ENCODE results near the gene MZT2A.
"Not testable (repeated sequence)": the region's sequence is repeated elsewhere in the genome, so short reads cannot be mapped to it uniquely, and the experiment has no call there.

Gene MZT2A

GRCh38 chr2:131486201-131486902 is 5.8 kb downstream of the MZT2A start:
- H3K27me3 Mint-ChIP-seq (ENCODE audit: low read depth); H3K9me3 Mint-ChIP-seq; H3K4me3 Mint-ChIP-seq; H3K4me1 Mint-ChIP-seq (ENCODE audit: low read depth); H3K27ac Mint-ChIP-seq: not testable (repeated sequence)
- H3K36me3 Mint-ChIP-seq (ENCODE audit: low read depth), result peaks cover 16% of the 10 kb centered on the region

- H3K4me1 Mint-ChIP-seq (ENCODE audit: low read depth); H3K4me3 Mint-ChIP-seq; H3K27me3 Mint-ChIP-seq (ENCODE audit: low read depth); H3K27ac Mint-ChIP-seq; H3K36me3 Mint-ChIP-seq (ENCODE audit: low read depth); H3K9me3 Mint-ChIP-seq: not testable (repeated sequence)
Observed at GRCh38 chr2:131484906-131485460, 7.2 kb downstream of the MZT2A start.

- not testable (repeated sequence) for H3K27me3 Mint-ChIP-seq (ENCODE audit: low read depth); H3K36me3 Mint-ChIP-seq (ENCODE audit: low read depth)
Observed at GRCh38 chr2:131483981-131484820, 8.0 kb downstream of the MZT2A start.

GRCh38 chr2:131482506-131483155 is 9.6 kb downstream of the MZT2A start:
- H3K27ac Mint-ChIP-seq; H3K4me1 Mint-ChIP-seq (ENCODE audit: low read depth); H3K9me3 Mint-ChIP-seq; H3K36me3 Mint-ChIP-seq (ENCODE audit: low read depth); H3K27me3 Mint-ChIP-seq (ENCODE audit: low read depth); H3K4me3 Mint-ChIP-seq: not testable (repeated sequence)

More at GRCh38 chr2:131483981-131484820, 8.0 kb downstream of the MZT2A start:
- H3K9me3 Mint-ChIP-seq; H3K4me1 Mint-ChIP-seq (ENCODE audit: low read depth); H3K27ac Mint-ChIP-seq; H3K4me3 Mint-ChIP-seq: not testable (repeated sequence)

GRCh38 chr2:131480351-131480750 is 11.8 kb downstream of the MZT2A start:
- not testable (repeated sequence) for H3K4me1 Mint-ChIP-seq (ENCODE audit: low read depth); H3K27ac Mint-ChIP-seq; H3K27me3 Mint-ChIP-seq (ENCODE audit: low read depth); H3K9me3 Mint-ChIP-seq; H3K4me3 Mint-ChIP-seq; H3K36me3 Mint-ChIP-seq (ENCODE audit: low read depth)

- H3K27ac Mint-ChIP-seq; H3K9me3 Mint-ChIP-seq; H3K36me3 Mint-ChIP-seq (ENCODE audit: low read depth); H3K4me1 Mint-ChIP-seq (ENCODE audit: low read depth); H3K27me3 Mint-ChIP-seq (ENCODE audit: low read depth); H3K4me3 Mint-ChIP-seq: not testable (repeated sequence)
Observed at GRCh38 chr2:131478850-131479461, 13.2 kb downstream of the MZT2A start.

- not testable (repeated sequence) for H3K27me3 Mint-ChIP-seq (ENCODE audit: low read depth); H3K36me3 Mint-ChIP-seq (ENCODE audit: low read depth); H3K27ac Mint-ChIP-seq; H3K9me3 Mint-ChIP-seq; H3K4me3 Mint-ChIP-seq; H3K4me1 Mint-ChIP-seq (ENCODE audit: low read depth)
Observed at GRCh38 chr2:131478074-131478849, 13.9 kb downstream of the MZT2A start.

GRCh38 chr2:131477227-131477626 is 15.0 kb downstream of the MZT2A start:
- not testable (repeated sequence) for H3K27ac Mint-ChIP-seq; H3K4me3 Mint-ChIP-seq; H3K27me3 Mint-ChIP-seq (ENCODE audit: low read depth); H3K9me3 Mint-ChIP-seq; H3K4me1 Mint-ChIP-seq (ENCODE audit: low read depth); H3K36me3 Mint-ChIP-seq (ENCODE audit: low read depth)

- not testable (repeated sequence) for H3K9me3 Mint-ChIP-seq; H3K4me1 Mint-ChIP-seq (ENCODE audit: low read depth); H3K4me3 Mint-ChIP-seq; H3K36me3 Mint-ChIP-seq (ENCODE audit: low read depth); H3K27me3 Mint-ChIP-seq (ENCODE audit: low read depth); H3K27ac Mint-ChIP-seq
Observed at GRCh38 chr2:131476363-131476762, 15.8 kb downstream of the MZT2A start.

- Mint-ChIP-seq H3K27me3 (ENCODE audit: low read depth) (no peaks in the 10 kb centered on the region), H3K9me3 (no peaks in the 10 kb centered on the region), H3K27ac (no peak within 1 kb of the TSS), H3K4me3 (no peak within 1 kb of the TSS), H3K36me3 (ENCODE audit: low read depth) (peaks cover 2% of the 10 kb centered on the region), H3K4me1 (ENCODE audit: low read depth) (no peaks in the 10 kb centered on the region)
Observed at GRCh38 chr2:131475831-131476230, 16.4 kb downstream of the MZT2A start, which contains the start of gene TUBA3D. Gene TUBA3D, plus strand, starts transcription at chr2:131476119. Its CDS starts 81 bp downstream, at chr2:131476200.

- not testable (repeated sequence) for H3K4me3 Mint-ChIP-seq; H3K27ac Mint-ChIP-seq; H3K27me3 Mint-ChIP-seq (ENCODE audit: low read depth); H3K4me1 Mint-ChIP-seq (ENCODE audit: low read depth); H3K9me3 Mint-ChIP-seq; H3K36me3 Mint-ChIP-seq (ENCODE audit: low read depth)
Observed at GRCh38 chr2:131473266-131473665, 18.9 kb downstream of the MZT2A start.

- not testable (repeated sequence) for H3K4me1 Mint-ChIP-seq (ENCODE audit: low read depth); H3K4me3 Mint-ChIP-seq; H3K27ac Mint-ChIP-seq; H3K9me3 Mint-ChIP-seq; H3K36me3 Mint-ChIP-seq (ENCODE audit: low read depth); H3K27me3 Mint-ChIP-seq (ENCODE audit: low read depth)
Observed at GRCh38 chr2:131471624-131472023, 20.6 kb downstream of the MZT2A start.

GRCh38 chr2:131470944-131471343 is 21.3 kb downstream of the MZT2A start:
- not testable (repeated sequence) for H3K36me3 Mint-ChIP-seq (ENCODE audit: low read depth); H3K27me3 Mint-ChIP-seq (ENCODE audit: low read depth); H3K9me3 Mint-ChIP-seq; H3K27ac Mint-ChIP-seq; H3K4me3 Mint-ChIP-seq; H3K4me1 Mint-ChIP-seq (ENCODE audit: low read depth)

GRCh38 chr2:131467722-131468121 is 24.5 kb downstream of the MZT2A start:
- not testable (repeated sequence) for H3K27ac Mint-ChIP-seq; H3K36me3 Mint-ChIP-seq (ENCODE audit: low read depth); H3K27me3 Mint-ChIP-seq (ENCODE audit: low read depth); H3K4me3 Mint-ChIP-seq; H3K4me1 Mint-ChIP-seq (ENCODE audit: low read depth); H3K9me3 Mint-ChIP-seq
